ENCODE results near the gene SELENON. TPM values are rescaled to one million over a fixed set of nuclear protein-coding genes. Genes with fewer than 3 reads are reported as not detected.

Gene SELENON
- total RNA-seq, 6 experiments from 2014 or later, result 11.9 to 21.8 (median 17.8) TPM

DNA sequence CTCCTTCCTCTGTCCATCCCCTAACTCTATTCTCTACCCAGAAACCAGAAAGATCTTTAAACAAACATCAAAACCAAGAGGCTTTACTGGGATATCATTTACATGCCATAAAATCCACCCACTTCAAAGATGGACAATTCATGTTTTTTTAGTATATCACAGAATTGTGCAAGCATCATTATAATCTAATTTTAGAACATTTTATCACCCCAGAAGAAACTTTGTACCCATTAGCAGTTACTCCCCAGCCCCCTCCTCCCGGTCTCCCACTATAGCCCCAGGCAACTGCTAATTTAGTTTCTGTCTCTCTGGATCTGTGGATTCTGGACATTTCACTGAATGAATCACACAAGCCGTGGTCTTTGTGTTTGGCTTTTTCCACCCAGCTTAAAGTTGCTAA, 4.8 kb upstream of the SELENON start:
- Histone ChIP-seq H3K9me3 (no peaks in the 10 kb centered on the region), H3K27ac (no peak overlapping the region), H3K27me3 (no peaks in the 10 kb centered on the region), H3K4me1 (peaks cover 0 to 6% (median 0%) of the 10 kb centered on the region in 4 donors), H3K36me3 (no peaks in the 10 kb centered on the region), H3K4me3 (no peak overlapping the region)
- TF ChIP-seq POLR2A (IDR thresholded peaks at IDR 0.05), result no peak
- TF ChIP-seq, protein P1, sequence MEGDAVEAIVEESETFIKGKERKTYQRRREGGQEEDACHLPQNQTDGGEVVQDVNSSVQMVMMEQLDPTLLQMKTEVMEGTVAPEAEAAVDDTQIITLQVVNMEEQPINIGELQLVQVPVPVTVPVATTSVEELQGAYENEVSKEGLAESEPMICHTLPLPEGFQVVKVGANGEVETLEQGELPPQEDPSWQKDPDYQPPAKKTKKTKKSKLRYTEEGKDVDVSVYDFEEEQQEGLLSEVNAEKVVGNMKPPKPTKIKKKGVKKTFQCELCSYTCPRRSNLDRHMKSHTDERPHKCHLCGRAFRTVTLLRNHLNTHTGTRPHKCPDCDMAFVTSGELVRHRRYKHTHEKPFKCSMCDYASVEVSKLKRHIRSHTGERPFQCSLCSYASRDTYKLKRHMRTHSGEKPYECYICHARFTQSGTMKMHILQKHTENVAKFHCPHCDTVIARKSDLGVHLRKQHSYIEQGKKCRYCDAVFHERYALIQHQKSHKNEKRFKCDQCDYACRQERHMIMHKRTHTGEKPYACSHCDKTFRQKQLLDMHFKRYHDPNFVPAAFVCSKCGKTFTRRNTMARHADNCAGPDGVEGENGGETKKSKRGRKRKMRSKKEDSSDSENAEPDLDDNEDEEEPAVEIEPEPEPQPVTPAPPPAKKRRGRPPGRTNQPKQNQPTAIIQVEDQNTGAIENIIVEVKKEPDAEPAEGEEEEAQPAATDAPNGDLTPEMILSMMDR (IDR thresholded peaks at IDR 0.05), result no peak
- ATAC-seq, result no peak
- WGBS (ENCODE audit: insufficient coverage, low coverage, low lambda C conversion rate, missing lambda C conversion rate), result 75% methylated on average over 2 of the region's 2 CpGs
- intact Hi-C loops (cut with DNase I), result loop anchor here (10.0 kb wide), 1 partner anchor 180 kb away; the partner anchor contains the start of gene MAN1C1 (in 2 of the 2)
- no peak for DNase-seq

DNA sequence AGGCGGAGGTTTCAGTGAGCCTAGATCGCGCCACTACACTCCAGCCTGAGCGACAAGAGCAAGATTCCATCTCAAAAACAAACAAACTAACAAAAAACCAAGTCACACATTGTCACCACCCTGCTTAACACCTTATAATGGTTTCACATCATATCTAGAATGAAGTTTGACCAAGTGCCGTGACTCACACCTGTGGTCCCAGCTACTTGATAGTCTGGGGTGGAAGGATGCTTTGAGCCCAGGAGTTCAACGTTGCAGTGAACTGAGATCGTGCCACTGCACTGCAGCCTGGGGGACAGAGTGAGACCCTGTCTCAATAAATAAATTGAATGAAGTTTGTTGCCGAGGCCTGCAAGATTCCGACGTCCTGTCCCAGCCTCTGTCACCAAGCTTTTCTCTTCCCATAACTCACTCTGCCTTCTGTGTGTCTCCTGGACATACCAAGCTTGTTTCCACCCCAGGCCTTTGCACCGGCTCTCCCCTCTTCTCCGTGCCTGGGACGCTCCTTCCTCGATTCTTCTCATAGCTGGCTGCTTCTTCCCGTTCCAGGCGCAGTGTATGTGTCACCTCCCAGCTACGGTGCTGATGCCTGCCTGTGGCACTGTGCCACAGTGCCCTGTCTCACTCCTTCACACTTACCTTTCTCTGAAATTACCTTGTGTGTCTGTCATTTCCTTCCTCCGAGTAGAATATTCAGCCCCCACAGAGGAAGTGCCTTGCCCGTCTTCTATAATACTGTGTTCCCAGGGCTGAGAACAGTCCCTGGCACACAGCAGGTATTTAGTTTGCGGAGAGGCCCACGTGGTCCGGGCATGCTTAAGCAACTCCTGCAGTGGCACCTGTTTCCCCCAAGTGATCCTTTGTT, 3.8 kb upstream of the SELENON start:
- no peaks in the 10 kb centered on the region for H3K27me3 ChIP-seq
- intact Hi-C loops (cut with DNase I), result loop anchor here (10.0 kb wide), 1 partner anchor 181 kb away; the partner anchor contains the start of gene MAN1C1 (in 2 of the 2)
- H3K4me1 ChIP-seq, result peaks cover 0 to 10% (median 0%) of the 10 kb centered on the region in 4 donors
- WGBS (ENCODE audit: insufficient coverage, low coverage, low lambda C conversion rate, missing lambda C conversion rate), result 60% methylated on average over 17 of the region's 22 CpGs
- H3K36me3 ChIP-seq, result no peaks in the 10 kb centered on the region
- ATAC-seq, result peak; percentile 53 to 72 (median 70)
- DNase-seq, result peak in 1 of 3 donors; percentile 61
- no peak overlapping the region for H3K4me3 ChIP-seq
- H3K27ac ChIP-seq, result peak overlapping the region in 1 of 3 donors; percentile 54
- no peaks in the 10 kb centered on the region for H3K9me3 ChIP-seq
- TF ChIP-seq, protein P1 (IDR thresholded peaks at IDR 0.05), result no peak
- TF ChIP-seq POLR2A (IDR thresholded peaks at IDR 0.05), result no peak

DNA sequence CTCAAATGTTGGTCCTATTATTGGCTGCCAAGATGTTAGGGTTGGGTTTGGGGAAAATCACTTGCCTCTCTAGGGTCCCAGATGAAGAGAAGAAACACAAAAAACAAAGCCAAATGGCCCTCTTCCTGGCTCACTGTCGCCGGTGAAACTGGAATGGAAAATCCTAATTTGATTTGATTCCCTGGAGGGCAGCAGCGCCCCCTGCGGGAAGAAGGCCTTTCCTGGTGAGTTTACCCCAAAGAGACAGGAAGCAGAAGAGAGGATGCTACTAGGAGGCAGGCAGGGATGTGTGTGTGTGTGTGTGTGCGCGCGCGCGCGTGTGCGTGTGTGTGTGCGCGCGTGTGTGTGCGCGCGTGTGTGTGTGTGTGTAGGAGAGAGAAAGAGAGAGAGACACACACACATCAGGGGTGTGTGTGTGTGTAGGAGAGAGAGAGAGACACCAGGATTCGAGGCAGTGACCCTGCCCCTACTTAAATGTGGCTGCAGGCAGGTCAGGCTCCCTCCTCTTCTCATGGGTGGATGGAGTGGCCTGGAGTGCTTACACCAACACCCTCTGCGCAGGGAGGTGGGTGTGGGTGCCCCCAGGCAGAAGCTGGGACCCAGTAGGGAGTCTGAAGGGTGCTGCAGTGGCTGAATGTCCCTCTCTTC, 3.1 kb upstream of the SELENON start:
- H3K27me3 ChIP-seq, result no peaks in the 10 kb centered on the region
- no peaks in the 10 kb centered on the region for H3K36me3 ChIP-seq
- WGBS (ENCODE audit: insufficient coverage, low coverage, low lambda C conversion rate, missing lambda C conversion rate), result under 1% methylated on average over 17 of the region's 19 CpGs
- H3K4me3 ChIP-seq, result no peak overlapping the region
- peak; percentile 86 to 87 (median 86) for DNase-seq
- intact Hi-C loops (cut with DNase I), result loop anchor here (10.0 kb wide), 1 partner anchor 182 kb away; the partner anchor contains the start of gene MAN1C1 (in 2 of the 2)
- H3K9me3 ChIP-seq, result no peaks in the 10 kb centered on the region
- ATAC-seq, result peak; percentile 68 to 81 (median 74)
- peaks cover 0 to 10% (median 0%) of the 10 kb centered on the region in 4 donors for H3K4me1 ChIP-seq
- peak overlapping the region in 1 of 3 donors; percentile 54 for H3K27ac ChIP-seq
- TF ChIP-seq, protein P1 (IDR thresholded peaks at IDR 0.05), result peak; percentile 67 to 86 (median 83)
- no peak for TF ChIP-seq POLR2A (IDR thresholded peaks at IDR 0.05)

DNA sequence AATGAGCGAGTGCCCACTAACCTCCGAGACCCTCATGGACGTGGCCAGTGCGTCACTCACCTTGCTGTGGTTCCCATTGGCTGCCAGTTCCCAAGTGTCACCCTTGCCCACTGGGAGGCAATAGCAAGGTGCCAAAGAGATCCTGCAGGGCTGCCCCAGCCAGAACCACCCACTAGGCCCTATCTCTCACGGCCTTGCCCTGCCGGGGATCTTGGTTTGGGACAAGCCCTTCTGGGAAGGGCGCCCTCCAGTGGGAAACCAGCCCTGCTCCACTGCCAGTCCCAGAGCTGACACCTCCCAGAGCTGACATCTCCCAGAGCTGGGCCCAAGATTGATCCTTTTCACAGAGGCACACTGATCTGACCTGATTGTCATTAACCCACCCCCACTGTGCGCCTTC, 2.1 kb upstream of the SELENON start:
- H3K4me1 ChIP-seq, result peaks cover 0 to 10% (median 0%) of the 10 kb centered on the region in 4 donors
- H3K27ac ChIP-seq, result no peak overlapping the region
- no peaks in the 10 kb centered on the region for H3K9me3 ChIP-seq
- no peaks in the 10 kb centered on the region for H3K36me3 ChIP-seq
- no CpG with 5 or more reads among the region's 8 CpGs for WGBS (ENCODE audit: insufficient coverage, low coverage, low lambda C conversion rate, missing lambda C conversion rate)
- TF ChIP-seq POLR2A (IDR thresholded peaks at IDR 0.05), result no peak
- TF ChIP-seq, protein P1 (IDR thresholded peaks at IDR 0.05), result peak; percentile 31 to 48 (median 40)
- DNase-seq (no peak), ATAC-seq (peak; percentile 17 to 35 (median 32))
- intact Hi-C loops (cut with DNase I), result loop anchor here (10.0 kb wide), 1 partner anchor 183 kb away; the partner anchor contains the start of gene MAN1C1 (in 2 of the 2)
- H3K27me3 ChIP-seq, result no peaks in the 10 kb centered on the region
- no peak overlapping the region for H3K4me3 ChIP-seq
